ENCODE measurements around the gene FLYWCH1. TPM values are rescaled to one million over a fixed set of nuclear protein-coding genes. Genes with fewer than 3 reads are reported as not detected.

The FLYWCH1 gene
- total and polyA plus RNA-seq, 4 donors: 3.9 to 12.2 (median 7.8) TPM

DNA sequence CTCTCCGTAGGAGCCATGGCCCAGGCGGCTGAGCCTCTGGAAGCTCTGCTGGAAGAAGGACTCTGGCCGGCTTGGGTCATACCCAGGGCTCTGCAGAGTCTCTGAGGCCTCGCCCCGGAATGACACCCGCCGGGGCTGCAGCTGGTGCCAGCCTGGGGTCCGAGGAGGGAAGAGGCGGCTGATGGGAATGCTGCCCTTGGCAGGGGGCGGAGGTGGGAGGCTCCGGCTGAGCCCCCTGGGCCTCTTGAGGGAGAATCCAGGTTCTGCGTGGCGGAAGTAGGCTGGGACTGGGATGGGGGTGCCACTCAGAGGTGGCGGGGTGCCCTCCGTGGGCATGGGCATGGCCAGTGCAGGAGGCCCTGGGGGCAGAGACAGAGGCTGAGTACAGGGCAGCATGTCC is 64.9 kb downstream of the FLYWCH1 start:
- no peak overlapping the region for H3K27ac ChIP-seq (ENCODE audit: low read depth in 1 of 2, low read length in 2 of 2)
- peaks cover 0 to 2% (median 0%) of the 10 kb centered on the region in 4 donors for H3K27me3 ChIP-seq (ENCODE audit: control insufficient read depth in 4 of 4, insufficient read depth in 4 of 4, low read length in 3 of 4)
- TF ChIP-seq RXRA (IDR thresholded peaks at IDR 0.05) (no peak), HNF4G (IDR thresholded peaks at IDR 0.05) (no peak), FOXA1 (IDR thresholded peaks at IDR 0.05) (no peak), EGR1 (IDR thresholded peaks at IDR 0.05; ENCODE audit: low read depth in 2 of 2) (no peak)
- TF ChIP-seq, protein P1, sequence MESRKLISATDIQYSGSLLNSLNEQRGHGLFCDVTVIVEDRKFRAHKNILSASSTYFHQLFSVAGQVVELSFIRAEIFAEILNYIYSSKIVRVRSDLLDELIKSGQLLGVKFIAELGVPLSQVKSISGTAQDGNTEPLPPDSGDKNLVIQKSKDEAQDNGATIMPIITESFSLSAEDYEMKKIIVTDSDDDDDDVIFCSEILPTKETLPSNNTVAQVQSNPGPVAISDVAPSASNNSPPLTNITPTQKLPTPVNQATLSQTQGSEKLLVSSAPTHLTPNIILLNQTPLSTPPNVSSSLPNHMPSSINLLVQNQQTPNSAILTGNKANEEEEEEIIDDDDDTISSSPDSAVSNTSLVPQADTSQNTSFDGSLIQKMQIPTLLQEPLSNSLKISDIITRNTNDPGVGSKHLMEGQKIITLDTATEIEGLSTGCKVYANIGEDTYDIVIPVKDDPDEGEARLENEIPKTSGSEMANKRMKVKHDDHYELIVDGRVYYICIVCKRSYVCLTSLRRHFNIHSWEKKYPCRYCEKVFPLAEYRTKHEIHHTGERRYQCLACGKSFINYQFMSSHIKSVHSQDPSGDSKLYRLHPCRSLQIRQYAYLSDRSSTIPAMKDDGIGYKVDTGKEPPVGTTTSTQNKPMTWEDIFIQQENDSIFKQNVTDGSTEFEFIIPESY (IDR thresholded peaks at IDR 0.05): no peak
- H3K9ac ChIP-seq (ENCODE audit: low read depth in 1 of 2, low read length in 2 of 2): no peak overlapping the region
- H3K9me3 ChIP-seq (ENCODE audit: control insufficient read depth in 4 of 4, low read length in 3 of 4): no peaks in the 10 kb centered on the region
- no peak for DNase-seq (ENCODE audit: low spot score)
- no peak overlapping the region for H3K4me3 ChIP-seq (ENCODE audit: low read depth in 1 of 3, low read length in 3 of 3)
- H3K36me3 ChIP-seq (ENCODE audit: control insufficient read depth in 4 of 4, insufficient read depth in 3 of 4, low read depth in 1 of 4, low read length in 3 of 4): no peaks in the 10 kb centered on the region
- H3K4me1 ChIP-seq (ENCODE audit: control insufficient read depth in 4 of 4, insufficient read depth in 4 of 4, low read length in 3 of 4): peaks cover 8 to 25% (median 14%) of the 10 kb centered on the region in 4 donors
- WGBS: 96% methylated on average over 15 of the region's 15 CpGs

DNA sequence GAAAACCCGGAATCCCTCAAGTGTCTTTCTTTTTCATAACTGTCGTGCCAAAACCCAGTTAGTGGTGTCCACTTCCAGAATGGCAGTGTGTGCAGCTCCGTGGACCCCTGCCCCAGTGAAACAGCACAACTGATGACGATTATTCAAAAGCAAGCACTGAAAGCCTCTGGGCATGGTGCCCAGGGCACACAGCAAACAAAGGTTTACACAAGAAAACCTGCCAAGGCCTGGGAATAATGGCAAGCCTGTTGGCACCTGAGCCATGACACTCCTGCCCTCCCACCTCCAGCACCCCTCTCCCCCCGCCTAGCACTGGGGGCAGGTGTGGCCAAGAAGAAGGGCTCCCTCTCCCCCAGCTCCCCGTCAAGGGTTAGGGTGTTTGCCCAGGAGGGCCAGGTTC is 65.7 kb downstream of the FLYWCH1 start:
- no peak for DNase-seq (ENCODE audit: low spot score)
- no peak for TF ChIP-seq HNF4G (IDR thresholded peaks at IDR 0.05)
- peak; percentile 83 for TF ChIP-seq YY1 (IDR thresholded peaks at IDR 0.05)
- no peak for TF ChIP-seq TAF1 (conservative IDR thresholded peaks at IDR 0.05)
- TF ChIP-seq, protein P2, sequence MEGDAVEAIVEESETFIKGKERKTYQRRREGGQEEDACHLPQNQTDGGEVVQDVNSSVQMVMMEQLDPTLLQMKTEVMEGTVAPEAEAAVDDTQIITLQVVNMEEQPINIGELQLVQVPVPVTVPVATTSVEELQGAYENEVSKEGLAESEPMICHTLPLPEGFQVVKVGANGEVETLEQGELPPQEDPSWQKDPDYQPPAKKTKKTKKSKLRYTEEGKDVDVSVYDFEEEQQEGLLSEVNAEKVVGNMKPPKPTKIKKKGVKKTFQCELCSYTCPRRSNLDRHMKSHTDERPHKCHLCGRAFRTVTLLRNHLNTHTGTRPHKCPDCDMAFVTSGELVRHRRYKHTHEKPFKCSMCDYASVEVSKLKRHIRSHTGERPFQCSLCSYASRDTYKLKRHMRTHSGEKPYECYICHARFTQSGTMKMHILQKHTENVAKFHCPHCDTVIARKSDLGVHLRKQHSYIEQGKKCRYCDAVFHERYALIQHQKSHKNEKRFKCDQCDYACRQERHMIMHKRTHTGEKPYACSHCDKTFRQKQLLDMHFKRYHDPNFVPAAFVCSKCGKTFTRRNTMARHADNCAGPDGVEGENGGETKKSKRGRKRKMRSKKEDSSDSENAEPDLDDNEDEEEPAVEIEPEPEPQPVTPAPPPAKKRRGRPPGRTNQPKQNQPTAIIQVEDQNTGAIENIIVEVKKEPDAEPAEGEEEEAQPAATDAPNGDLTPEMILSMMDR (IDR thresholded peaks at IDR 0.05; ENCODE audit: low read depth, low read length, missing input control): no peak
- no peak for TF ChIP-seq NR2F2 (IDR thresholded peaks at IDR 0.05)
- TF ChIP-seq, protein P1 (IDR thresholded peaks at IDR 0.05): no peak
- TF ChIP-seq, protein P3, sequence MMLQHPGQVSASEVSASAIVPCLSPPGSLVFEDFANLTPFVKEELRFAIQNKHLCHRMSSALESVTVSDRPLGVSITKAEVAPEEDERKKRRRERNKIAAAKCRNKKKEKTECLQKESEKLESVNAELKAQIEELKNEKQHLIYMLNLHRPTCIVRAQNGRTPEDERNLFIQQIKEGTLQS (IDR thresholded peaks at IDR 0.05): no peak
- TF ChIP-seq JUND (IDR thresholded peaks at IDR 0.05): no peak
- TF ChIP-seq GABPA (IDR thresholded peaks at IDR 0.05 in 1 of 2, conservative IDR thresholded peaks at IDR 0.05 in 1 of 2): no peak
- TF ChIP-seq FOXA1 (IDR thresholded peaks at IDR 0.05): peak; percentile 51
- TF ChIP-seq, protein P4, sequence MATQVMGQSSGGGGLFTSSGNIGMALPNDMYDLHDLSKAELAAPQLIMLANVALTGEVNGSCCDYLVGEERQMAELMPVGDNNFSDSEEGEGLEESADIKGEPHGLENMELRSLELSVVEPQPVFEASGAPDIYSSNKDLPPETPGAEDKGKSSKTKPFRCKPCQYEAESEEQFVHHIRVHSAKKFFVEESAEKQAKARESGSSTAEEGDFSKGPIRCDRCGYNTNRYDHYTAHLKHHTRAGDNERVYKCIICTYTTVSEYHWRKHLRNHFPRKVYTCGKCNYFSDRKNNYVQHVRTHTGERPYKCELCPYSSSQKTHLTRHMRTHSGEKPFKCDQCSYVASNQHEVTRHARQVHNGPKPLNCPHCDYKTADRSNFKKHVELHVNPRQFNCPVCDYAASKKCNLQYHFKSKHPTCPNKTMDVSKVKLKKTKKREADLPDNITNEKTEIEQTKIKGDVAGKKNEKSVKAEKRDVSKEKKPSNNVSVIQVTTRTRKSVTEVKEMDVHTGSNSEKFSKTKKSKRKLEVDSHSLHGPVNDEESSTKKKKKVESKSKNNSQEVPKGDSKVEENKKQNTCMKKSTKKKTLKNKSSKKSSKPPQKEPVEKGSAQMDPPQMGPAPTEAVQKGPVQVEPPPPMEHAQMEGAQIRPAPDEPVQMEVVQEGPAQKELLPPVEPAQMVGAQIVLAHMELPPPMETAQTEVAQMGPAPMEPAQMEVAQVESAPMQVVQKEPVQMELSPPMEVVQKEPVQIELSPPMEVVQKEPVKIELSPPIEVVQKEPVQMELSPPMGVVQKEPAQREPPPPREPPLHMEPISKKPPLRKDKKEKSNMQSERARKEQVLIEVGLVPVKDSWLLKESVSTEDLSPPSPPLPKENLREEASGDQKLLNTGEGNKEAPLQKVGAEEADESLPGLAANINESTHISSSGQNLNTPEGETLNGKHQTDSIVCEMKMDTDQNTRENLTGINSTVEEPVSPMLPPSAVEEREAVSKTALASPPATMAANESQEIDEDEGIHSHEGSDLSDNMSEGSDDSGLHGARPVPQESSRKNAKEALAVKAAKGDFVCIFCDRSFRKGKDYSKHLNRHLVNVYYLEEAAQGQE (IDR thresholded peaks at IDR 0.05): no peak
- TF ChIP-seq EGR1 (IDR thresholded peaks at IDR 0.05; ENCODE audit: low read depth in 2 of 2): no peak
- peak; percentile 81 for TF ChIP-seq SP1 (IDR thresholded peaks at IDR 0.05)
- peak; percentile 34 for TF ChIP-seq FOXA2 (IDR thresholded peaks at IDR 0.05)
- no peak for TF ChIP-seq RAD21 (IDR thresholded peaks at IDR 0.05)
- TF ChIP-seq RXRA (IDR thresholded peaks at IDR 0.05): peak; percentile 34 to 41
- TF ChIP-seq HNF4A (conservative IDR thresholded peaks at IDR 0.05): peak; percentile 49 to 68
- TF ChIP-seq, protein P5, sequence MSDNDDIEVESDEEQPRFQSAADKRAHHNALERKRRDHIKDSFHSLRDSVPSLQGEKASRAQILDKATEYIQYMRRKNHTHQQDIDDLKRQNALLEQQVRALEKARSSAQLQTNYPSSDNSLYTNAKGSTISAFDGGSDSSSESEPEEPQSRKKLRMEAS (IDR thresholded peaks at IDR 0.05): no peak
- Histone ChIP-seq H3K4me3 (ENCODE audit: low read depth in 1 of 3, low read length in 3 of 3) (no peak overlapping the region), H3K9ac (ENCODE audit: low read depth in 1 of 2, low read length in 2 of 2) (no peak overlapping the region), H3K27me3 (ENCODE audit: control insufficient read depth in 4 of 4, insufficient read depth in 4 of 4, low read length in 3 of 4) (peaks cover 0 to 2% (median 0%) of the 10 kb centered on the region in 4 donors), H3K27ac (ENCODE audit: low read depth in 1 of 2, low read length in 2 of 2) (no peak overlapping the region), H3K36me3 (ENCODE audit: control insufficient read depth in 4 of 4, insufficient read depth in 3 of 4, low read depth in 1 of 4, low read length in 3 of 4) (no peaks in the 10 kb centered on the region), H3K9me3 (ENCODE audit: control insufficient read depth in 4 of 4, low read length in 3 of 4) (no peaks in the 10 kb centered on the region), H3K4me1 (ENCODE audit: control insufficient read depth in 4 of 4, insufficient read depth in 4 of 4, low read length in 3 of 4) (peaks cover 8 to 25% (median 14%) of the 10 kb centered on the region in 4 donors)
- 33% methylated on average over 6 of the region's 6 CpGs for WGBS

Measured in liver (tissue), 9 donors.